Stimulated activated CD4-positive, alpha-beta T cell treated with anti-CD3 and anti-CD28 coated beads, Interleukin-1b, Interleukin-23, amount 100 ng/mL, for 24 hours (primary cell): Measurements from ENCODE around the gene C2orf49.

Source experiments
- DNase-seq, 4 experiments: peaks; one replicate each; pipeline ENCODE4 v3.0.0-alpha.2; 2020; ENCODE audit warnings: low read depth in 4 of 4, low spot score in 1 of 4

C2orf49 gene

DNA sequence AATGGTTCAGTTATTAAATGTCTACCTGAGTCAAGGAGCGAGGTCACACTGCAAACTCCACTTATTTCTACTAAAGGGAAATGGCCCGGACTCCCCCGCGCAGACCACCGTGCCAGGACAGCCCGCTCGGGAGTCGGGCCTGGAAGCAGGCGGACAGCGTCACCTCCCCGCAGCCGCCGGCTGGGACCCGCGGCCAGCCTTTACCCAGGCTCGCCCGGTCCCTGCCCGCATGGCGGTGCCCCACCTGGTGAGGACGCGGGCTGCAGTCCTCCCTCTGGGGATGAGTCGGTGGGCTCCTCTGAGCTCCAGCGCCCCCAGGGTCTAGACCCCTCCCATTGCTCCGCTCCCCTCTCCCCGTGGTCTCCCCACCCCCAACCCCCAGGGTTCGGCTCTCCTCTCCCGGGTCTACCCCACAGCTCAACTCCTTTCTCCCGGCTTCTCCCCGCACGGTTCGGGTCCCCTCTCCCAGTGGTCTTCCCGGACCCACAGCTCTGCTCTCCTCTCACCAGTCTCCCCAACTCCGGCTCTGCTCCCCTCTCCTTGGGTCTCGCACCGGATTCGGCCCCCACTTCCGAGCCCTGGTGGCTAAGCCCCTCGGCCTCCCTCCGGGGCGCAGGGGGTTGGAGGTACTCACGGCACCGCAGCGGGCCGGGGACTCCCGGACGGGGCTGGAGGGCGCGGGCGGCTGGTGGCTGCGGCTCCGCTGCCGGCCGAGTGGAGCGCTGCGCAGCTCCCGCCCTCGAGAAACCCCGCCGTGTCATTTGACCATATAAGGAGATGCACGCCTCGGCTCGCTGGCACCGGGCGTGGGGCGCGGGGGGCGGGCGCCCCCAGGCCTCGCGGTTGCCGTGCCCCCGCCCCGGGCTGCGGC lies 61.2 kb downstream of the C2orf49 start, which contains the start of gene FHL2:
FHL2 (minus strand) TSS at position 716 of the 871 bp plus-strand sequence. CDS start 12,535 bp downstream, outside the sequence.
- peak; percentile 38 to 63 (median 46) for DNase-seq
